OCI-LY1 (cell line): ENCODE data around the gene COL8A1.

Experiments used
- H2AFZ ChIP-seq: fragments of 200-600 bp; sonication (generic), shearing (Covaris generic); 2 replicates; pipeline ENCODE4 v1.6.0; 2014; ENCODE audit warnings: antibody characterized with exemption, mild to moderate bottlenecking, low read length
- H3F3A ChIP-seq: fragments of 200-600 bp; sonication (generic), shearing (Covaris generic); 2 replicates; pipeline ENCODE4 v1.6.0; 2014; ENCODE audit warnings: mild to moderate bottlenecking, antibody characterized with exemption, low read length, moderate library complexity; ENCODE audit not compliant: insufficient read depth
- H3K27ac ChIP-seq: fragments of 200-600 bp; sonication (generic); 2 replicates; pipeline ENCODE4 v1.5.1; 2014; ENCODE audit warnings: low read length, mixed run types, mild to moderate bottlenecking, low read depth; ENCODE audit not compliant: poor library complexity, severe bottlenecking
- H3K27me3 ChIP-seq: fragments of 200-600 bp; sonication (generic); 2 replicates; pipeline ENCODE4 v1.6.0; 2014; ENCODE audit warnings: antibody characterized with exemption, mild to moderate bottlenecking, low read length, moderate library complexity; ENCODE audit not compliant: insufficient read depth
- H3K36me3 ChIP-seq: fragments of 200-600 bp; sonication (generic); 2 replicates; pipeline ENCODE4 v1.6.1; 2014; ENCODE audit warnings: mild to moderate bottlenecking, antibody characterized with exemption, low read length, moderate library complexity, mixed read lengths; ENCODE audit not compliant: insufficient read depth
- H3K4me1 ChIP-seq: fragments of 200-600 bp; sonication (generic); 2 replicates; pipeline ENCODE4 v1.5.1; 2014; ENCODE audit warnings: mild to moderate bottlenecking, low read length, moderate library complexity; ENCODE audit not compliant: insufficient read depth, severe bottlenecking
- H3K4me2 ChIP-seq: fragments of 200-600 bp; sonication (generic), shearing (Covaris generic); 2 replicates; pipeline ENCODE4 v1.6.1; 2014; ENCODE audit warnings: low read length
- H3K4me3 ChIP-seq: fragments of 200-600 bp; sonication (generic); 2 replicates; pipeline ENCODE4 v1.5.1; 2014; ENCODE audit warnings: low read length, low read depth, mild to moderate bottlenecking, mixed read lengths; ENCODE audit not compliant: poor library complexity, severe bottlenecking
- H3K79me2 ChIP-seq: fragments of 200-600 bp; shearing (Covaris generic); 2 replicates; pipeline ENCODE4 v1.6.1; 2016; ENCODE audit warnings: mixed run types, low read length, mixed read lengths; ENCODE audit not compliant: insufficient read depth
- H3K9ac ChIP-seq: fragments of 200-600 bp; sonication (generic), shearing (Covaris generic); 2 replicates; pipeline ENCODE4 v1.6.1; 2014; ENCODE audit warnings: mild to moderate bottlenecking, low read length, mixed read lengths
- H3K9me2 ChIP-seq: fragments of 200-600 bp; sonication (generic), shearing (Covaris generic); 2 replicates; pipeline ENCODE4 v1.6.1; 2014; ENCODE audit warnings: low read depth, mild to moderate bottlenecking, low read length, mixed read lengths
- H3K9me3 ChIP-seq: fragments of 200-600 bp; shearing (Covaris generic); 2 replicates; pipeline ENCODE4 v1.6.1; 2014; ENCODE audit warnings: low read length, mixed read lengths
- H4K20me1 ChIP-seq: fragments of 200-600 bp; sonication (generic), shearing (Covaris generic); 2 replicates; pipeline ENCODE4 v1.6.0; 2016; ENCODE audit warnings: mild to moderate bottlenecking, low read length; ENCODE audit not compliant: insufficient read depth
- EZH2 ChIP-seq: fragments of 200-600 bp; sonication (generic), shearing (Covaris generic); IDR thresholded peaks from 2 replicates; pipeline ENCODE4 v1.8.0; 2017; ENCODE audit warnings: borderline replicate concordance, mixed run types, mild to moderate bottlenecking, antibody characterized with exemption, low read length, moderate library complexity, mixed read lengths
- TF ChIP-seq, protein P1 (sequence below): fragments of 200-600 bp; sonication (generic), shearing (Covaris generic); IDR thresholded peaks from 2 replicates; pipeline ENCODE4 v1.5.1; 2017; ENCODE audit warnings: mild to moderate bottlenecking, antibody characterized with exemption, low read length, moderate library complexity, mixed read lengths

Gene COL8A1

DNA sequence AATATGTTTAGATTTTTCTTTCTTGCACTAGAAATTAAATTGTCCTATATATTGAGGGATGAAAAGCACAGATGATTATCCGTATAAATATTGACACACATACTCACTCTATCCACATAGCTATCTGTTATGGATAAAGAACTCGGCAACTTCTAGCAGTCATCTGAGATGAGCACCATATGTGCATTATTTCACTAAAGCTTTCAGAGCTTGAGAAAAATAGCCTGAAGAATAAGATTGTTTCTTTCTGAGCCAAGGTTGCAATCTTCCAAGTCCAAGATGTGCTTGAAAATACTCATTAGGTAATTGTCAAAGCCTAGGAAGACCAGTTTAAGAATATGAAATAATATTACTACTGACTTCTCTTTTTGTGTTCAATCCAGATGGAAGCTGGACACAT, 40.5 kb downstream of the COL8A1 start:
- Histone ChIP-seq H3K9me3 (no peaks in the 10 kb centered on the region), H3K4me2 (no peak overlapping the region), H3K4me1 (no peaks in the 10 kb centered on the region), H3K27me3 (no peaks in the 10 kb centered on the region), H3K36me3 (no peaks in the 10 kb centered on the region), H2AFZ (no peak overlapping the region), H3F3A (no peaks in the 10 kb centered on the region), H3K27ac (no peak overlapping the region), H3K9me2 (no peaks in the 10 kb centered on the region), H3K9ac (no peak overlapping the region), H3K4me3 (no peak overlapping the region), H3K79me2 (no peaks in the 10 kb centered on the region), H4K20me1 (no peaks in the 10 kb centered on the region)
- no peak for TF ChIP-seq EZH2
- TF ChIP-seq, protein P1, sequence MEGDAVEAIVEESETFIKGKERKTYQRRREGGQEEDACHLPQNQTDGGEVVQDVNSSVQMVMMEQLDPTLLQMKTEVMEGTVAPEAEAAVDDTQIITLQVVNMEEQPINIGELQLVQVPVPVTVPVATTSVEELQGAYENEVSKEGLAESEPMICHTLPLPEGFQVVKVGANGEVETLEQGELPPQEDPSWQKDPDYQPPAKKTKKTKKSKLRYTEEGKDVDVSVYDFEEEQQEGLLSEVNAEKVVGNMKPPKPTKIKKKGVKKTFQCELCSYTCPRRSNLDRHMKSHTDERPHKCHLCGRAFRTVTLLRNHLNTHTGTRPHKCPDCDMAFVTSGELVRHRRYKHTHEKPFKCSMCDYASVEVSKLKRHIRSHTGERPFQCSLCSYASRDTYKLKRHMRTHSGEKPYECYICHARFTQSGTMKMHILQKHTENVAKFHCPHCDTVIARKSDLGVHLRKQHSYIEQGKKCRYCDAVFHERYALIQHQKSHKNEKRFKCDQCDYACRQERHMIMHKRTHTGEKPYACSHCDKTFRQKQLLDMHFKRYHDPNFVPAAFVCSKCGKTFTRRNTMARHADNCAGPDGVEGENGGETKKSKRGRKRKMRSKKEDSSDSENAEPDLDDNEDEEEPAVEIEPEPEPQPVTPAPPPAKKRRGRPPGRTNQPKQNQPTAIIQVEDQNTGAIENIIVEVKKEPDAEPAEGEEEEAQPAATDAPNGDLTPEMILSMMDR, result no peak

GRCh38 chr3:99681512-99681911, 43.1 kb downstream of the COL8A1 start:
- H3K4me2 ChIP-seq, result no peak overlapping the region
- TF ChIP-seq, protein P1, result no peak
- TF ChIP-seq EZH2, result no peak
- H3K4me1 ChIP-seq, result no peaks in the 10 kb centered on the region
- no peaks in the 10 kb centered on the region for H3F3A ChIP-seq
- no peaks in the 10 kb centered on the region for H3K9me2 ChIP-seq
- H3K9ac ChIP-seq, result no peak overlapping the region
- H3K9me3 ChIP-seq, result no peaks in the 10 kb centered on the region
- H2AFZ ChIP-seq, result no peak overlapping the region
- no peak overlapping the region for H3K4me3 ChIP-seq
- no peaks in the 10 kb centered on the region for H3K36me3 ChIP-seq
- no peaks in the 10 kb centered on the region for H3K79me2 ChIP-seq
- no peaks in the 10 kb centered on the region for H3K27me3 ChIP-seq
- H4K20me1 ChIP-seq, result no peaks in the 10 kb centered on the region
- H3K27ac ChIP-seq, result no peak overlapping the region

DNA sequence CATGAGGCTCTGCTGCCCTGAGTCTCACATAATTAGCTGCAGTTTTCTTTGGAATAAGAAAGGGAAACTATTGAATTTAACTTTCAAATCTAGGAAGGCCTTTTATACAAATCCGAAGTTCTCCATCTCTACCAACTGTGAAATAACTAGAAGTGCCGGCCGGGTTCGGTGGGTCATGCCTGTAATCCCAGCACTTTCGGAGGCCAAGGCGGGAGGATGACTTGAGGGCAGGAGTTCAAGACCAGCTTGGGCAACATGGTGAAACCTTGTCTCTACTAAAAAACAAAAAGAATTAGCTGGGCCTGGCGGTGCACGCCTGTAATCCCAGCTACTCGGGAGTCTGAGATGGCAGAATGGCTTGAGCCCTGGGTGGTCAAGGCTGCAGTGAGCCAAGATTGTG, 43.6 kb downstream of the COL8A1 start:
- no peaks in the 10 kb centered on the region for H3K9me2 ChIP-seq
- H3F3A ChIP-seq, result no peaks in the 10 kb centered on the region
- H3K27me3 ChIP-seq, result no peaks in the 10 kb centered on the region
- H3K9me3 ChIP-seq, result no peaks in the 10 kb centered on the region
- no peak overlapping the region for H3K4me2 ChIP-seq
- H3K79me2 ChIP-seq, result no peaks in the 10 kb centered on the region
- no peak overlapping the region for H3K9ac ChIP-seq
- no peak overlapping the region for H3K4me3 ChIP-seq
- no peaks in the 10 kb centered on the region for H3K4me1 ChIP-seq
- TF ChIP-seq, protein P1, result no peak
- TF ChIP-seq EZH2, result no peak
- no peak overlapping the region for H2AFZ ChIP-seq
- no peaks in the 10 kb centered on the region for H4K20me1 ChIP-seq
- no peak overlapping the region for H3K27ac ChIP-seq
- no peaks in the 10 kb centered on the region for H3K36me3 ChIP-seq
